ENCODE results near the gene CDKN1C. TPM values are rescaled to one million over a fixed set of nuclear protein-coding genes. Genes with fewer than 3 reads are reported as not detected.

The CDKN1C gene
- total and polyA plus RNA-seq, 2 of the 8 experiments (the other 6 are each of a cell fraction or from before 2014, with no cell fraction given): 12.8 to 14.1 TPM

GRCh38 chr11:2924821-2925675, 39.5 kb upstream of the CDKN1C start (continued):
- TF ChIP-seq CHD7 (IDR thresholded peaks at IDR 0.05; ENCODE audit: insufficient replicate concordance, low read length) (no peak), ATF3 (IDR thresholded peaks at IDR 0.05; ENCODE audit: insufficient read depth, low read depth, low read length) (no peak), SP2 (IDR thresholded peaks at IDR 0.05; ENCODE audit: low read length) (no peak), ATF2 (IDR thresholded peaks at IDR 0.05; ENCODE audit: low read length) (no peak), RBBP5 (IDR thresholded peaks at IDR 0.05; ENCODE audit: borderline replicate concordance, low read depth, low read length) (no peak), SAP30 (IDR thresholded peaks at IDR 0.05; ENCODE audit: insufficient read depth, insufficient replicate concordance, low read length) (no peak)

Data from H1 (cell line).